GM12872 (cell line): ENCODE results near the gene SLC29A3.

ENCODE experiments used
- TF ChIP-seq, protein P1 (sequence below): IDR thresholded peaks from 3 replicates; pipeline ENCODE4 v1.5.1; 2011; ENCODE audit warnings: low read depth, mild to moderate bottlenecking, low read length, moderate library complexity; ENCODE audit not compliant: insufficient read depth

The SLC29A3 gene

DNA sequence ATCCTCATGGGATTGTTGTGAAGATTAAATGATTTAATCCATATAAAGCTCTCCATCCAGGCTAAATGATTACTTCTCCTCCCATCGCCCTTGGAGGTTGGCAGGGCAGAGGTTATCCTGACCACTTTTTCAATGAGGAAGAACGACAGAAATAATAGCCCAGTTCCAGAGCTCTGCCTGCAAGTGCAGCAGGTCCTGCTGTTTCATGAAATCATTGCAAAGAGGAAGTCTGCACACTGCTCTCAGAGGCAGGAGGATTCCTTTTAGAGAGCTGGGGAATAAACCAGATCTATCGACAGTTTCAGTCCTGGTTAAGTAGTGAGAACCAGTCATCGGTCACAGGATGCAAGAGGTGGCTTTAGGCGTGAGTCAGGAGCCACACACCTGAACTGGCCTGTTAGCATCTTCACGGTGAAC, 52.7 kb downstream of the SLC29A3 start:
- TF ChIP-seq, protein P1, sequence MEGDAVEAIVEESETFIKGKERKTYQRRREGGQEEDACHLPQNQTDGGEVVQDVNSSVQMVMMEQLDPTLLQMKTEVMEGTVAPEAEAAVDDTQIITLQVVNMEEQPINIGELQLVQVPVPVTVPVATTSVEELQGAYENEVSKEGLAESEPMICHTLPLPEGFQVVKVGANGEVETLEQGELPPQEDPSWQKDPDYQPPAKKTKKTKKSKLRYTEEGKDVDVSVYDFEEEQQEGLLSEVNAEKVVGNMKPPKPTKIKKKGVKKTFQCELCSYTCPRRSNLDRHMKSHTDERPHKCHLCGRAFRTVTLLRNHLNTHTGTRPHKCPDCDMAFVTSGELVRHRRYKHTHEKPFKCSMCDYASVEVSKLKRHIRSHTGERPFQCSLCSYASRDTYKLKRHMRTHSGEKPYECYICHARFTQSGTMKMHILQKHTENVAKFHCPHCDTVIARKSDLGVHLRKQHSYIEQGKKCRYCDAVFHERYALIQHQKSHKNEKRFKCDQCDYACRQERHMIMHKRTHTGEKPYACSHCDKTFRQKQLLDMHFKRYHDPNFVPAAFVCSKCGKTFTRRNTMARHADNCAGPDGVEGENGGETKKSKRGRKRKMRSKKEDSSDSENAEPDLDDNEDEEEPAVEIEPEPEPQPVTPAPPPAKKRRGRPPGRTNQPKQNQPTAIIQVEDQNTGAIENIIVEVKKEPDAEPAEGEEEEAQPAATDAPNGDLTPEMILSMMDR, result no peak

DNA sequence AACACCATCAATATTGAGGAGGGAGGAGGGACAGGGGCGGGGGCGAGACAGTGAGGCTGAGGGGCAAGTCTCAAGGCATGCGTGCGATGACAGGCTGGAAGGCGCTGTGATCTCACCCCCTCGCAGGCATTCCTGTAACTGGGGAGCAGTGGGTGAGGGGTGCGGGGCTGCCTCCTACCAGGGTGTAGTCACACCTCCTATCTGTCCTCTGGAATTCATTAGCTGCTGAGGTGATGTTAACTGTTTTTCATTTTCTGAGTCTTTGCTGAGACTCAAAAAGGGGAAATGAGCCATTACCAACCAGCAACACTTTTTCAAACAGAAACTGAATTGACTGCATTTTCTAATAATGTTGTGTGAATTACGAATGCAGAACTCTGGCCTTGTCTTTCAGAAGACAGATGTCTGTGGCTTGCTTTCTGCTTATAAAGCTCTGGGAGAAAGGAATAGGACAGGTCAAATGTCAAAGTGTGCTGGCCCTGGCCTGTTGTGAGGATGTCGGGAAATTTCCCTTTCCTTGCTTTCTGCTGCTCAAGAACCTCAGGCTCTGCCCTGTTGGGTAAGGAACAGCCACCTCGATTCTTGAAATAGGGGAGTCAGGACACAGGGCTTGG, 53.9 kb downstream of the SLC29A3 start:
- TF ChIP-seq, protein P1, result no peak

DNA sequence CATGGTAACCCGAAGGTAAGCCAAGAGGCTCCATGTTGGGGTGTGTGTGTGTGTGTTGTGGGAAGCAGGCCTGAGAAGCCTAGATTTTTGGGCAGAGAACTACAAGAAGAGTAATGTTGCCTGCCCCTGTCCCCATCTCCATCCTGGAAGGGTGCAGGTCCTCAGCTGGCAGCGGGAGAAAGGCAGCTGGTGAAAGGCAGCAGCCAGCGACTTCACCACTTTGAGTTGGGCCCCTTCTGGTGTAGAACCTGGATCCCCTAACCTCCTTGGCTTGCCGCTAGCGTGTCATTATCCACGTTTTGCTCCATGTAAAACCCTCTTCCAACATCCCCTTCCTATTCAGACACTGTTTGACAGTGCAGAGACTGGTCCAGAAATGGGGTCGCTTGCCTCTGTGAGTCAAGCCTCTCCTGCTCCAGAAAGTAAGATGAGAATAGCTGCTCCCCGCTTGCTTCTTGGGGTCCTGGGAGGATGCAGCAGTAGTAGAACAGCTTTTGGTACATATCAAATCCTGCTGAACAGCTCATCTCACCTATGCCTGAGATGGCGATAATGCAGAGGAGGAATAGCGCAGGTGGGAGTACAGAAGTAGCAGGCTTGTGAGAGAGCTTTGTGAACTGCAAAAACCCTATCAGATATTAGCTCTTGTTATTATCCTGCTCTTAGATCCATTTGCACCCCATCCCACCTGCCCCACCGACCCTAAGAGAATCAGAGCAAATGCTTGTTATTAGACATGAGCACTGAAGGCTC, 55.6 kb downstream of the SLC29A3 start:
- TF ChIP-seq, protein P1, result no peak

DNA sequence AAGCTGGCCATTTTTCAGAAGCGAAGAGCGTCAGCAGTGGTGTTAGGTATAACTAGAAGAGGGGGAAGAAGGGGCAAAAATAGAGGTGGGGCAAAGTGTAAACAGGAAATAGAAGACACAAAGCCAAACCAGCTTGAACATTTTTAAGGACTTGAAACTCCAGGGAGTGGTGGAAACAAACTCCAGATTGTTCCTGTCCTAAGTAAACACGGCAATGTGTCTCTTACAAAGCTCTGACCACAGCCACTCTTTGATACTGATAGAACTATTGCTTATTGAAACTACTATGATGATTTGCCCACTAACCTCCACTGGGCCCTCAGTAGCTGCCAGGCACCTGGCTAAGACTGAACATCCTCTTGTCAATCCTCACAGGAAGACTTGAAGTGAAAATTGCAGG, 56.9 kb downstream of the SLC29A3 start:
- TF ChIP-seq, protein P1, result no peak

DNA sequence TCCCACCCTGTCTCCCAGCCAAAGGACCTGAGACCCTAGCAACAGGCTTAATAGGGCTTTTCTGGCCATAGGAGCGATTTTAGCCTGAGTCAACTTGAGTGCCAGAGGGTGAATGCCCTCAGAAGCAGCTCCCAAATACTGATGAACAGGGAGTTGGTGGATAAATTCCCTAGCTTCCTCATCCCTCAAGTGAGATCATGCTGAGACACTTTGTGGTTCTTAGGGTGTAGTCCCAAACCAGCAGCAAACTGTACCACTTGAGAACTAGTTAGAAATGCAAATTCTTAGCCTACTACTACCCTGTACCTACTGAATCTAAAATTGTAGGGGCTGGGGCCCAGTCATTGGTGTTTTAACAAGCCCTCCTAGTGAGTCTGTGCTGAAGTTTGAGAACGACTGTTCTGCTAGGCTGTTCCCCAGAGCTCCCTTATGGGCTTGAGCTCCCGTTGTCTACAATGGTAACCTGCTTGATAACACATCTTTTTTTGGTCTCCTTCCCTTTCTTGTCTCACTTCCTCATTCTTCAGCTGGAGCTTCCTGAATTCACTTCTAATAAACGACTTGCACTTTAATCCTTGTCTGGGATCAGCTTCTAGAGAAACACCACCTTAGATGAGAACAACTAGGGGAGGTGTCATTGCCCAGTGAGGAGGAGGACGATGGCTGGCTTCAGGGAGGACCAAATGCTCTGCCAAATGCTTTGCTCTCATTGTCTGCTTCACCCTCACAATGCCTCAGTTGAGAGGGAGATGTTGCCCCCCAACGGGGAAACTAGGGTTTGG, 59.5 kb downstream of the SLC29A3 start:
- TF ChIP-seq, protein P1, result no peak

DNA sequence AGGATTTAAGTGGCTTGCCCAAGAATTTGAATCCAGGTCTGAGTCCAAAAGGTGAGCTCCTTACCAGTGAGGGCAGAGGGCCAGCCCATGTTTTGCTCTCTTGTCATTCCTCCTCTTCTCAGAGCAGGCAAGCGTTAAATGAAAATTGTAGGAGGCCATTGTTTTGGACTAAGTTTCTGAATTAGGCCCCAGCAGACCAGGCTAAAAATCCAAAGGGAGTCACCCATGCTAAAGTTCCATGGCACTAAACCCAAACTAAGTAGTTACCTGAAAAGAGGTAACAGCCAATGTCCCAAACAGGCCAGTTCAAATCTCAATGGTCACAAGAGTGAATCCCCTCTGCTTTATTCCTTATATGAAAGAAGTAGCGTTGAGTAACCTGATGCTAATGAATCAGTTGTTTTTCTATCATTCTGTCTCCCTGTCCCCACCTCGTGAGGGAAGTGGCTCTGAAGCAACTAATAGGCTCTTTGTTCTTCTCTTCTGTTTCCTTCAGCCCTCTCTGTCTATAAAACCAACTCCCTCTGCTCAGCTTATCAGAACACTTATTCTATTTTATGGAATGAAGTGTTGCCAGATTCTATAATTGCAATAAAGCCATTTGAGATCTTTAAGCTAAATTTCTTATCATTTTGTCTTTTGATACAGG, 60.2 kb downstream of the SLC29A3 start:
- TF ChIP-seq, protein P1, result no peak

DNA sequence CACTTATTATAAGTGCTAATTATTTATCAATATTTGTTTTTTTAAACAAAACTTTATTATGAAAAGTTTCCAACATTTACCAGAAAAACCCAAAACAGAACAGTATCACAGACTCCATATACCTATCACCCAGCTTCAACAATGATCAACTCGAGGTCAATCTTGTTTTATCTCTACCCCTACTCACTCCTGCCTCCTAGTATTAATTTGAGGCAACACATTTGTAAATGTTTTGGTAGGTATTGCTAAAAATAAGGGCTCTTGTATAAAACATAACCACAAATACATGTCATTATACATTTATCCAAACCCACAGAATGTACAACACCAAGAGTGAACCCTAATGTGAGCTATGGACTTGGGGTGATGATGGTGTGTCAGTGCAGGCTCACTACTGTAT, 61.8 kb downstream of the SLC29A3 start:
- TF ChIP-seq, protein P1, result no peak
